Measurements from ENCODE around the gene BFSP2.

DNA sequence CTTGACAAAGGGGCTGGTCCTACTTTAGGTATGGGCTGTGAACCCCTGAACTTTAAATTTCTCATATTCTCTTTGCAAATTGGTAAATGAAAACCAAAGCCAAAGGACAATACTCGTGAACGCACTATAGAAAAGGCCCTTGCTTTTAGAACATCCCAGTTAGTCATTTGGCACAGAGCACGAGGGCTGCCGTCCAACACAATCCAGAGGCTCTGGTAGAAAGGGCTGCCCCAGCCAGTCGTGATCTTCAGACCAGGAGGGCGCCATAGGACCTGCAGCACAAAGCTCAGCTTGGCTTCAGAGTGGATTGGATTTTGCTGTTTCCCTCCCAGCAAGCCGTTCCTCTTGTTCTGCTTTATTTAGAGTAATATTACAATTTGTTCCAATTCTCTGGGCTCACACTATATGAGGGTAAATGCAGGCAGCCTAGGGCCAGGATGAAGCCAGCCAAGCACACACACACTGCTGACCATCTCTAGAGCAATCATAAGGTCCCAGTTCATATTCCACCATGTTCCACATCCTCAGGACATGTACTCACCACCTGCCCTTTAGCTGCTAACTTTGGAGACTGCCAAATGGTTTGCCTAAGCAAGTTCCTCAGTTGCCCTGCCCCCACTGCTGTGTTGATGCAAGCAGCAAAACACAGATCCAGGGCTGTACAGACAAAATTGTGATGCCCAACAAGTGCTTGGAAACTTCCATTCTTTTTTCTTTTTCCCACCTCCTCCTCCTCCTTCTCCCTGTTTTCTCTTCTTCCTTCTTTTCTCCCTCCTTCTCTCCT, 6.0 kb upstream of the BFSP2 start:
- no peak for TF ChIP-seq POLR2A (IDR thresholded peaks at IDR 0.05)
- no peak for TF ChIP-seq CTCF (IDR thresholded peaks at IDR 0.05)
